ENCODE data around the gene BRIX1.

DNA sequence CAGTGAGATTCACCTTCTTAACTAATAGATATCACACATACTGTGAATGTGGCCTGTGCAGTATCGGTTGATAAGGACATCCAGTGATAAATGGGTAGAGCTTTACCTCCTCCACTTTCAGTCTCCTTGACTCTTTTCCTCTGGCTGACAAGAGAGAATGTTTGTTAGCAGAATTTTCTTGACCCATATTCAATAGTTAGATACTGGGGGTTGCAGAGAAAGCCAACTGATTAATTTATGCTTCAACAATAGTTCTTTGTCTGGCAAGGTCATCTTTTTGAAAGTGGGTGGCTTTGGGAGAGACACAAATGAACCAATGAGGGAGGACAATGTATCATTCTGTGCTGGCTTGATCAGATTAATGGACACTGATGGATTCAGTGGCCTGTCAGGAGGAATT, 46.3 kb upstream of the BRIX1 start:
- TF ChIP-seq, protein P1, sequence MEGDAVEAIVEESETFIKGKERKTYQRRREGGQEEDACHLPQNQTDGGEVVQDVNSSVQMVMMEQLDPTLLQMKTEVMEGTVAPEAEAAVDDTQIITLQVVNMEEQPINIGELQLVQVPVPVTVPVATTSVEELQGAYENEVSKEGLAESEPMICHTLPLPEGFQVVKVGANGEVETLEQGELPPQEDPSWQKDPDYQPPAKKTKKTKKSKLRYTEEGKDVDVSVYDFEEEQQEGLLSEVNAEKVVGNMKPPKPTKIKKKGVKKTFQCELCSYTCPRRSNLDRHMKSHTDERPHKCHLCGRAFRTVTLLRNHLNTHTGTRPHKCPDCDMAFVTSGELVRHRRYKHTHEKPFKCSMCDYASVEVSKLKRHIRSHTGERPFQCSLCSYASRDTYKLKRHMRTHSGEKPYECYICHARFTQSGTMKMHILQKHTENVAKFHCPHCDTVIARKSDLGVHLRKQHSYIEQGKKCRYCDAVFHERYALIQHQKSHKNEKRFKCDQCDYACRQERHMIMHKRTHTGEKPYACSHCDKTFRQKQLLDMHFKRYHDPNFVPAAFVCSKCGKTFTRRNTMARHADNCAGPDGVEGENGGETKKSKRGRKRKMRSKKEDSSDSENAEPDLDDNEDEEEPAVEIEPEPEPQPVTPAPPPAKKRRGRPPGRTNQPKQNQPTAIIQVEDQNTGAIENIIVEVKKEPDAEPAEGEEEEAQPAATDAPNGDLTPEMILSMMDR (IDR thresholded peaks at IDR 0.05): no peak
- TF ChIP-seq POLR2A (IDR thresholded peaks at IDR 0.05): no peak

Data from Peyer's patch (tissue), 4 donors.